GM12892 (cell line): Measurements from ENCODE around the gene NCAPG2.

Source experiments
- POLR2A ChIP-seq: IDR thresholded peaks from 2 replicates; pipeline ENCODE4 v1.6.1; 2011; ENCODE audit warnings: low read depth, low read length, control low read depth
- POLR2AphosphoS5 ChIP-seq: IDR thresholded peaks from 2 replicates; pipeline ENCODE4 v1.6.1; 2011; ENCODE audit warnings: low read depth, low read length, control low read depth

DNA sequence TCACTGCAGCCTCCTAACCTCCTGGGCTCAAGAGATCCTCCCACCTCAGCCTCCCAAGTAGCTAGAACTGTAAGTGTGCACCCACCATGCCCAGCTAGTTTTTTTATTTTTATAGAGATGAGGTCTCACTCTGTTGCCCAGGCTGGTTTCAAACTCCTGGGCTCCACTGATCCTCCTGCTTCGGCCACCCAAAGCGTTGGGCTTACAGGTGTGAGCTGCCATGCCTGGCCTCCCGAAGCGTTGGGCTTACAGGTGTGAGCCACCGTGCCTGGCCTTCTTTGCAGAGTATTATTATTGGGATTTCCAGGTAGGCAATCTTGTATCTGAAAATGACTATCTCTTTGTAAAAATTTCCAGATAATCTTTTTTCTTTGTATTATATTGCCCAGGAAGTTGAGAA, 23.1 kb upstream of the NCAPG2 start:
- TF ChIP-seq POLR2A (no peak), POLR2AphosphoS5 (no peak)
